NCI-H524 treated with DMSO at 0.1 percent for 48 hours (cell line): Measurements from ENCODE around the gene GRK1.

Experiments used
- DNase-seq: peaks from one replicate; lab custom pipeline; 2025; lab: John Stamatoyannopoulos, UW

GRK1 gene

GRCh38 chr13:113632706-113633484 is 34.1 kb upstream of the GRK1 start:
- DNase-seq, result no peak

- DNase-seq, result no peak
Measured at GRCh38 chr13:113633485-113633873, 33.5 kb upstream of the GRK1 start.

DNA sequence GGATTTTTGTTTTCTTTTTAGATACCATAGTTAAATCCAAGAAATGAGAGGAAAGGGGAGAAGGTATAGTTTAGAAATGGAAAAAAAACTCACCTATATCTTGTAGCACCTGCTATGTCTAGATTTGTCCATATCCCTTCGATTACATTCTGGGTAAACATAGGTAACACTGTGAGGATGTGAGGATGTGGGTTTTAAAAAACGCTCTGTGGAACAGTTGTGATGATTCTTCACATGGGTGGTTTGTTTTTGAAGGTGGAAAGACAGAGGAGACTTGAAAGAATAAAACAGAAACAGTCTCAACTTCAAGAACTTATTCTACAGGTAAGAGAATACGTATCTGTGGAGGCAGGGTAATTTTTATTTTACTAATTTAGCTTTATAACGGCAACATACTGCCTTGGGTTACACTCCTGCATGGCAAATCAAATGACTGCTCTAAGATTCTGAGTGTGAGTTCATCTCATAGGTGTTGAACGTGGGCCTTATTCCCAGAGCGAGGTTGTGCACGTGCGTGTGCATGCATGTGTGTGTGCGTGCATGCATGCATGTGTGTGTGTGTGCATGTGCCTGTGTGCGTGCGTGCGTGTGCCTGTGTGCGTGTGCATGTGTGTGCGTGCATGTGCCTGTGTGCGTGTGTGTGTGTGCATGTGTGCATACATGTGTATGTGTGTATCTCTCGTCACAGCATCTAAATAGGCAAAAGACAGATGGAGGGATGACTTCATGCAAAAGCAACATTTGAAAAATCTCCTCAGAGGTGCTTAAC is 32.6 kb upstream of the GRK1 start:
- DNase-seq, result no peak

- DNase-seq, result no peak
Measured at GRCh38 chr13:113635048-113635420, 32.0 kb upstream of the GRK1 start.

GRCh38 chr13:113635709-113636108 is 31.3 kb upstream of the GRK1 start:
- no peak for DNase-seq

DNA sequence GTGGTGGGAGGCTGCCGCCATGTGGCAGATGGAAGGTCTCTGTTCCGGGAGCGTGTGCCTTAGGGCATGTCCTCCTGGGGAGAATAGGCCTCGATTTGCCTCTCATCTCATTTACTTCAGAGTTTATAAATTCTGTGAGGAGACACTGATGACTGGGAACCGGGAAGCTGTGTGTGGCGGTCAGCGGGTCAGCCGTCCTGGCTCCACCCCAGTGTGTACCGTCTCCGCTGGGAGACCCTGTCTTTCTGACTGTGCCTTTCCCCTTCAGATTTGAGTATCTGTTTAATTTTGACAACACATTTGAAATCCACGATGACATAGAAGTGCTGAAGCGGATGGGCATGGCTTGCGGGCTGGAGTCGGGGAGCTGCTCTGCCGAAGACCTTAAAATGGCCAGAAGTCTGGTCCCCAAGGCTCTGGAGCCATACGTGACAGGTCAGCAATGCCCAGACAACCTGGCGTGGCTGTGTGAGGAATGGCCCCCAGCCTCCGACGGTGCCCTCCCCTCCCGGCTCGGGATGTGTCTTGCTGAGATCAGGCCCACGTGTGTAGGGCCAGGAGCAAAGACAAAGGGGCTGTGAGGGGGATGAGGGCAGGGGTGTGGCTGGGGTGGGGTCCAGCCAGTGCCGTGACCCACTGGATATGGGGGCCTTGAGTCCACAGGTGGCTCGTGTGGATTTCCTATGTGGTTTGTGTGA is 30.6 kb upstream of the GRK1 start:
- DNase-seq, result no peak

DNA sequence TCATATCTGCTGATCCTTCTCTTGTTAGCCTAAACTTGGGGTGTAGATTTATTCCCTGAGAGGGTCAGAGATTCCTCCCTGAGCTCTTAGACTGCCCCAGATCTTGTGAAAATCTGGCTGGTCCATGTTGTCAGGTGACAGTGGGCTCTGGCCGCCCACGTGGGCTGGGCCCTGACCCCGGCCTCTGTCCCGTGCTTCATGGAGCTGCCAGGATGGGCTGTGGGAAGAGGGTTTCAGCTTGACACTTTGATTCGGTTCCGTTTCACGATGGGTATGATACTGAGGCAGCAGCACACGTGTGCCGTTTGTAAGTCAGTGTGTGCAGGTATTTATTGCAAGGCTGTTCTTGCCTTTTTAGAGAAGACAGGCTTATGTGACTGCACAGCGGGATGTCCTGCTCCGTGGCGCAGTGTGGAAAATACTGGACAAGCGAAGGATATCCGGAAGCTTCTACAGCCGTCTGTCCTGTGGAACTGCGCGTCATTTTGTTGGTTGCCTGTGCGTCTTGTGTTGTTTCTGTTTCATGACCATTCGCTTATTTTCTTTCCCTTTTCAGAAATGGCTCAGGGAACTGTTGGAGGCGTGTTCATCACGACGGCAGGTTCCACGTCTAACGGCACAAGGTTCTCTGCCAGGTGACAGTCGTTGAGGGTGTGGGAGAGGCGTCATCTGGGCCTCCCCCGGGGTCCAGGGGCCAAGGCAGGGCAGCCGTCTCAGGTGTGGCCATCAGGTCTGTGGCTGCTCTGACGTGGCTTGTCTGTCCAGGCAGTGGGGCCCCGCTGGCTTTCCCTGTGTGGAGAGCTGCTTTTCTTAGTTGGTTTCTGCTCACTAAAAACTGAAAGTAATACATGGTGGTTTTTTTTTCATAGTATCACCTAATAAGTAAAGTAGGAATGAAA is 29.5 kb upstream of the GRK1 start:
- DNase-seq, result no peak

GRCh38 chr13:113638173-113638746 is 28.8 kb upstream of the GRK1 start:
- no peak for DNase-seq

DNA sequence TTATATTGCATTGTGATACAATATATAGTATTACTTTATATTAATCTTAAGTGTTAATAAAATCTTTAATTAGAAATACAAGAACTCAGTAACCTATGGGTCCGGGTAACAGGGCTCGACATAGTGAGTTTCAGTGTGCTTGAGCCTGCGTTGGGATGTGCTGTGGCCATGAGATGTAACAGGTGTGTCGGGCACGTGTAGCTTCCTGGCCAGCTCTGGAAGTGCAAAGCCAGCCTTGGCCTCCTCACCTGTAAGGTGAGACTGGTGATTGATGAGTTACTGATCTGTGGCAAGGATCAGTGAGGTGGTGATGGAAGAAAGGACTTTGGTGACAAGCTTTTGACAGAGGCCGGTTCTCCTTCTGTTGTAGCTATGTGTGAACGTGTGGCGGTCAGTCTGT is 28.2 kb upstream of the GRK1 start:
- DNase-seq, result no peak

GRCh38 chr13:113639616-113640262 is 27.3 kb upstream of the GRK1 start:
- DNase-seq, result no peak

- DNase-seq, result no peak
Measured at GRCh38 chr13:113641426-113641825, 25.6 kb upstream of the GRK1 start.

DNA sequence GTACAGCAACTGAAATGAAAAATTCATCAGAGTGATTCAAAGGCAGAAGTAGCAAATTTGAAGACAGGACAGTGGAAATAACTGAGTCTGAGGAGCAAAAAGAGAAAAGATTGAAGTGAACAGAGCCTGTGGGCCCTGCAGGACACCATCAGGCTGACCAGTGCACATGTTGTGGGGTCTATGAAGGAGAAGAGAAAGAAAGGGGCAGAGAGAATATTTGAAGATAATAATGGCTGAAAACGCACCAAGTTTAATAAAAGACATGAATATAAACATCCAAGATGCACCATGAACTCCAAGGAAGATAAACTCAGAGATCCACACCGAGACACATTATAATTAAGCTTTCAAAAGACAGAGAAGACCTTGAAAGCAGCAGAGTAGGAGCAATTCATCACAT is 24.5 kb upstream of the GRK1 start:
- DNase-seq, result no peak

DNA sequence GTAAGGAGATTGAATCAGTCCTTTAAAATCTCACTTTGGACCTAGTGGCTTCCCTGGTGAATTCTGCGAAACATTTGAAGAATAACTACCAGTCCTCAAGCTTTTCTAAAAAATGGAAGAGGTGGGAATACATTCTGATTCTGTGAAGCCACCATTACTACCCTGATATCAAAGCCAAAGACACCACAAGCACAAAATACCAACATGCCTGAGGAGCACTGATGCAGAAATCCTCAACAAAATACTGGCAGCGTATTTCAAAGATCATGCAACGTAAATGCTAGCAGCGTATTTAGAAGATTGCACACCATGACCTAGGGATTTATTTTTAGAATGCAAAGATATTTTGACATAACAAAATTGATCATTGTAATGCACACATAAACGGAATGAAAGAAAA is 23.4 kb upstream of the GRK1 start:
- DNase-seq, result no peak

- DNase-seq, result no peak
Measured at GRCh38 chr13:113644800-113645199, 22.2 kb upstream of the GRK1 start.

GRCh38 chr13:113645329-113645728 is 21.7 kb upstream of the GRK1 start:
- DNase-seq, result no peak

DNA sequence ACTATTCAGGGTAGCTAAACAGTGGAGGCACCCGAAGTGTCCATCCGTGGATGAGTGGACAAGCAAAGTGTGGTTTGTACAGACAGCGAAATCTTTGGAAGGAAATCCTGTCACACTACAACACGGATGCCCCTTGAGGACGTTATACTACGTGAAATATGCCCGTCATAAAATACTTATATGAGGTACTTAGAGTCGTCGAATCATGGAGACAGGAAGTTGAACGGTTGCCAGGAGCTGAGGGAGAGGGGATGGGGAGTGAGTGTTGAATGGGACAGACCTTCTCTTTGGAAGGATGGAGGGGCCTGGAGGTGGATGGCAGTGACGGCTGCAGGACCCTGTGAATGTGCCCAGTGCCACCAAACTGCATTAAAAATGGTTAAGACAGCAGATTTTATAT is 20.6 kb upstream of the GRK1 start:
- DNase-seq, result no peak

DNA sequence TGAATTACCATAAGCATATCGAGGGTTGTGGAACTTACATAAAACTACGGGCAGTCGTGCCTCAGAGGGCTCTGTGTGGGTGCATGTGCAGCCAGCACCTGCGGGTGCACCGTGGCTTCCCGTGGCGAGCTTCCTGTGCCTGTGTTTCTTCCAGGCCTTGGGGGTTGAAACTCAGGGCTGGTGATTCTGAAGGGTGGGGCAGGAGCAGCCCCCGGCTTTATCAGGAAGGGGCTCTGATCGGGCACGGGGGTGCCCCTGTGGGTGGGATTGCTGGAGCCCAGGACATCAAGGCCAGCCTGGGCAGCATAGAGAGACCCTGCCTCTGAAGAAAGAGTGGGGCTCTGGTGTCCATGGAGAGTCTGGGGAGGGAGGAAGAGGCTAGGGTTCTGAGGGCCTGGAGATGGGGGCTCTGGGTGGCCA is 20.1 kb upstream of the GRK1 start:
- no peak for DNase-seq

DNA sequence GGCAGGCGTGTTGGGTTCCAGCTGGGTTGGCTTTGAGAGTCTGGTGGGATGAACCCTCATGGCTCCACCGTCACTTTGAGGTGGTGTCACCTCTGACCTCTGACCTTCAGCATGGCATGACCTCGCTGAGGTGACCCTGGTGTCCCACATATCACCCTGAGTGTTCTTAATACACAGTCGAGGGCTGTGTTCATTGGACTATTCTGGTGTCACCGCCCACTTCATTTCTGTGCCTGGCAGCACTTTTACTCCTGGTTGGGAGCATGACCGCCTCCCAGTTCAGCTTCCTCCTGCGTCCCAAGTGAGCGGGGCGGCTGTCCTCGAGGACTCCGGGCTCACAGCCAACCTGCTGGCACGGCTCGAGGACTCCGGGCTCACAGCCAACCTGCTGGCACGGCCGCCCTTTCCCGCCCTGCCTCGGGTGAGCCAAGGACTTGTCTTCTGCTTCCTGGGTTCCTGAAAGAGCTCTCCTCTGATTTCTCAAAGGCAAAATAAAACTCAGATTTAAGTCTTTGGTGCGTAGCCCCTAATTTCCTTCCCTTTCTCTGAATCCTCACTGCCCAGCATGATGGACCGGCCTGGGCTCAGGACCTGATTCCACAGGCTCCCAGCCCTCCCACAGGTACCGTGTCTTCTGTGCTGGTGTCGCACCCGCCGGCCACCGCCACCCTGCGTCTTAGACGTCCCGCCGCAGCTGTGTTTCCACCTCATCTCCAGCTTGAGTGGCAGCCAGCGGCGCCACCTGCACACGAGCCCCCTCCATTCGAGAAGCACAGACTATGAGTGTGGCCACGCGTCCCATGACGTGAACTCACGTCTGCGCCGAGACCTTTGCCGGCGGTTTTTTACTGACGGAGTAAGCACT is 19.4 kb upstream of the GRK1 start:
- peak; percentile 71 for DNase-seq

- no peak for DNase-seq
Measured at GRCh38 chr13:113648216-113648610, 18.8 kb upstream of the GRK1 start.

- no peak for DNase-seq
Measured at GRCh38 chr13:113649212-113649611, 17.8 kb upstream of the GRK1 start.
